T follicular helper cell (primary cell): ENCODE results near the gene PYHIN1.

ENCODE experiments used
- DNase-seq: peaks from one replicate; pipeline ENCODE4 v3.0.0-alpha.2; 2020; ENCODE audit warnings: low read depth
- total RNA-seq, 2 experiments: gene quantifications; one replicate each; lab custom pipeline; 2026; lab: John Stamatoyannopoulos, UW

PYHIN1 gene
- total RNA-seq, result 13.9 to 34.3 reads per million in 2 experiments

DNA sequence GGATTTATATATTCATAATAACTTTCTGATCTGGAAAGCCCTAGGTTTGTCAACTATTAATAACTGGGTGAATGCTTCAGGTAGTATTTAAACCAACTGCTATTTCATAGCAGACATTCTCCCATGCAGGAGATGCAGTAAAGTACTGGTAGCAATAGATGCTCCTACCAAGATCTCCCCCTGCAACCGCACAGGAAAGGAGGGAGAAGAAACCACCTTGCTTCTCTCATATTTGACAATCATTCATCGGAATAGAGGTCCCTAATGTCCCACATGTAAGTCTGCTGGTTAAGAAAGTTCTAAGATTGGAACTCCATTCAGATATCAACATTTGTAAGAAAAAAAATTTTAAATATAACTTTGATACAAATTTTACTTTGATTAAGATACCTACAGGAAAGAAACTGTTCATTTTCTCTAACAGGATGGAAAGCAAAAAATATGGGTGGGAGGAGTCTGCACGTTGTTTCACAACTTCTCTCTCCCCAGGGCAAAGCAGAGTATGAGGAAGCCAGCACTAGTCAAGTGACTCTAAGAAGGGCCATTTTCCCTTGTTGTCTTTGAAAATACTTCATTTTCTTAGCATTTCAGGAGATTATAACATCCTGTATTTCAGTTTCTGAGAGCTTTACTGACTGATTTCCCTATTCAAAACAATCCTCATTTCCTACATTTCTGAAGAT is at the start of gene PYHIN1:
TSS of gene PYHIN1 (plus strand) at position 498 of the 683 bp plus-strand sequence. CDS start 5,359 bp downstream, outside the sequence.
- peak; percentile 10 for DNase-seq

DNA sequence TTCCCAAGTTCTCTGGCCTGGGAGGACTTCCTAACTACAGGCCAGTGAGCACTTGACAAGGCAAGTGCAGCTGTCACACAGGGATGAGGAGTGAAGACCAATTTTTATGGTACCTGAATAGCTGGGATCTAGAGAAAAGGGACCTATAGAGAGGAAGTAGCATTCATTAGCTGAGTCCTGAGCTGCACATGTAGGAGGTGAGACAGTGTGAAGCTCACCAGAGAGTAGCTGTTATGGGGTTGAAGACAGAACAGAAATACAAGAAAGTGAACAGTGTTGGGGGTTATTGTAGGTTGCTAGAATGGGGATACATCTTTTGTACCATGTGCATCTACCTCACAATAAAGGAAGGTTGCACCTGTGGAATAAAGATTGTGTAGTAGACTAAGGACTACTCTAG is 37.7 kb upstream of the PYHIN1 start:
- no peak for DNase-seq

GRCh38 chr1:158898722-158899121 is 32.6 kb upstream of the PYHIN1 start:
- no peak for DNase-seq

DNA sequence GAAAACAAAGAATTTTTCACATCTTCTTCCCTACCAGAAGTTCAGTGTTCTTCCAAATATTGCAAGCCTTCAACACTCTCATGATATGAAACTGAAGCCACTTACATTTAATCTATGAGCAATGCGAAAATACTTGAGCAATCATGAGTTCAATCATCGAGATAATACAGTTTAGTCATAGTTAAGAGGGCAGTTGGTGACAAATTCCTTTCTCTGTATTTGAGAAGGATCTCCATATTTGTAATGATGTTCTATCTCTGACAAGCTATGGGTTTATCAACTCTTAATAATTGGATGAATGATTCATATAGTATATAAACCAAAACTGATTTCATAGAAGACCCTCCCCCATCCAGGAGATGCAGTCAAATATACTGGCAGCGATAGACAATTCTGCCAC is 29.7 kb upstream of the PYHIN1 start:
- DNase-seq, result no peak

DNA sequence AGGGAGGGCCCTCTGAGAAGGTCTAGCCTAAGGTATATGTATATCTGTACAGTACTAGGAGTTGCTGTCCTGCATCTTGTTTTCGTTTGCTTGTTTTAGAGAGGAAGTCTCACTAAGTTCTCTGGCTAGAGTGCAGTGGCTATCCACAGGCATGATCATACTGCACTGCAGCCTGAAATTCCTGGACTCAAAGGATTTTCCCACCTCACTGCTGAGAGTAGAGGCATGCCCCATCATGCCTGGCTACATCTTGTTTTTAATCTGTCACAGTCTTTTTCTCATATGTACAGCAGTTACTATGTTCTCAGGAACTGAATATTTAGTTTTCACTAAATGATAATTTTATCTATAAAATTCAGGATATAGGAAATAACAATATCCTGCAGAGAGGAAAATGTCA is 15.3 kb upstream of the PYHIN1 start:
- no peak for DNase-seq

GRCh38 chr1:158924677-158925076 is 6.7 kb upstream of the PYHIN1 start:
- no peak for DNase-seq

DNA sequence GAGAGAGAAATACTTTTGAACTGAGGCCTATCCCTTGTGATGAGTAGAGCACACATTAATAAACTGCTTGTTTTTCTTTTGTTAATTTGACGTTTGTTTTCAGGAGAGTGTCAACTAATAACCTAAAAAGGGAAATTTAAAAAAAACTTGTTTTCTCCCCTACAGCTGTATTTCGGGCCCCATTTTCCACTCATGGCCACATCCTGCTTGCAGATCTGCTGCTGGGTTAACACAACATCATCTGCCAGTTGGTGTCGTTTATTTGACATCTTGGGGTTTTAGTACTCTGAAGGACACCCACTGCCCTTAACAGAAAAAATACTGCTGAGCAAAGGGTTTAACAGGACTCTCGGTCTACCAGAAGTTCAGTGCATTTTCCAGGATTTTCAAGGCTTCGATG is 848 bp upstream of the PYHIN1 start:
- DNase-seq, result peak; percentile 27

- no peak for DNase-seq
Observed at GRCh38 chr1:158932171-158932570, 819 bp downstream of the PYHIN1 start.

DNA sequence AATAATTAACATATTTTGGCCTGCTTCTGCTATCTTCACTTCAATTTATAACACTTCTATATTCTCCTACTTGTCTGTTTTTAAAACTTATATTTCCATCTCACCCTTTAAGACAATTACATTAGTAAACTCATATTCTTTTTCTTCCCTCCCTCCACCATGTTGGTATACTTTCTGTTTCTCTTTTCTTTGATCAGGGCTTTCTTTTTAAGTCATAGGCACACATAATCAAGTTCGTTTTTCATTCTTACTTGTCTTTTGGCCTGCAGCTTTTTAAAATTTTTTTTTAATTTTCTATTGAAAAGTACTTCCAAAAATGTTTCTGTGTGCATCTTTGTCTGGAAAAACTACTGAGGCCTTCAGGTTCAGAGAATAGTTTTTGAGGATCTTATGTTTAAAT is 2.3 kb downstream of the PYHIN1 start:
- DNase-seq, result no peak

- no peak for DNase-seq
Observed at GRCh38 chr1:158939180-158939579, 7.8 kb downstream of the PYHIN1 start.

GRCh38 chr1:158941317-158941716 is 10.0 kb downstream of the PYHIN1 start:
- no peak for DNase-seq

- DNase-seq, result no peak
Observed at GRCh38 chr1:158942490-158942889, 11.1 kb downstream of the PYHIN1 start.

- no peak for DNase-seq
Observed at GRCh38 chr1:158943059-158943458, 11.7 kb downstream of the PYHIN1 start.

- DNase-seq, result no peak
Observed at GRCh38 chr1:158945061-158945460, 13.7 kb downstream of the PYHIN1 start.

- no peak for DNase-seq
Observed at GRCh38 chr1:158946785-158947184, 15.4 kb downstream of the PYHIN1 start.

DNA sequence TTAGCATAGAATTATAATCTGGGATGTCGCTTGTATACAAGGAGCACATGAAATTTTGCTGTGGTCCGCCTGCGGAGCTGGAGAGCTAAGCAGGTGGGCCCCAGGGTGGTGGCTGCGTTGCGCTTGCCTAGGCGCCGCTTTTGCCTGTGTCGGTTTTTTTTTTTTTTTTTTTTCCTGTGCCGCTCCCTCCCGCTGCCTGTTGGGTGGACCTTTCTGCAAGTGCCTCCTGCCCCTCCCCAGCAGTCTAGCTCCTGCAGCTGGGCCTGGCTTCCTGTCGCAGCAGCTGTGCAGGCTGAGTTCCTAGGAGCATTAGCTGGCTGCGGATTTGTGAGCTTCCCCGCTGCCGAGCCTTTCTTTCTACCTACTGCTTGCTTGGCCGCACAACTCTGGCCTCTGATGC is 20.6 kb downstream of the PYHIN1 start:
- DNase-seq, result no peak

DNA sequence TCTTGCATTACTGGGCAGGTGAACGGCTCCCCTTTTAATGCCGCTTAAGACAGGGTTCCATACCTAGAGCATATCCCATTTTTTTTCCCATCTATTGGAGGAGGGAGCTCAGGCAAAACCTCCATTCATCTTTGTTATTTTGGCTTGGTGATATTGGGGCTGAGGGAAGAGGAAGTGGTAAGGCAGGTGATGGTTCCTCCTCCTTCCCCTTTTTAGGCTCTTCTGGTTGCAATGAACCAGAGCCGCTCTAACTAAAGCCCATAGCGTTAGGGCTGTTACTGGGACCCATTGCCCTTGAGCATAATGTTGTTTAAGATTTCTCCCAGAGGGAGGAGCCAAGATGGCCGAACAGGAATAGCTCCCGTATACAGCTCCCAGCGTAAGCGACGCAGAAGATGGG is 21.1 kb downstream of the PYHIN1 start:
- no peak for DNase-seq

DNA sequence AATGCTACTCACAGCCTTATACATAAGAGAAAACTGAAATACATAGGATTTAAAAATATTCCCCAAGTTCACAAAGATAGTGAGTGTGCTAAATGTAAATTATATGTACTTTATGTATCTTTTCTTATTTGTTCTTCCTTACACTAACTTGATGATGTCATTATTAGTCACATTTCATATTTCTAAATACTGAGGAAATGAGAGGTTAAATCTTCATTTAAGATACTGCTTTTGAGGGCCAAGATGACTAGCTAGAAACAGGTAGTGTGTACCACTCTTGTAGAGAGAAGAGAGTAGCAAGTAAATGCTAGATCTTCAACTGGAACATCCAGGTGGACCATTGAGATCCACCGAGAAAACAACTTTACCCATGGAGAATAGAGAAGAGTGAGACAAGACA is 29.8 kb downstream of the PYHIN1 start:
- no peak for DNase-seq

DNA sequence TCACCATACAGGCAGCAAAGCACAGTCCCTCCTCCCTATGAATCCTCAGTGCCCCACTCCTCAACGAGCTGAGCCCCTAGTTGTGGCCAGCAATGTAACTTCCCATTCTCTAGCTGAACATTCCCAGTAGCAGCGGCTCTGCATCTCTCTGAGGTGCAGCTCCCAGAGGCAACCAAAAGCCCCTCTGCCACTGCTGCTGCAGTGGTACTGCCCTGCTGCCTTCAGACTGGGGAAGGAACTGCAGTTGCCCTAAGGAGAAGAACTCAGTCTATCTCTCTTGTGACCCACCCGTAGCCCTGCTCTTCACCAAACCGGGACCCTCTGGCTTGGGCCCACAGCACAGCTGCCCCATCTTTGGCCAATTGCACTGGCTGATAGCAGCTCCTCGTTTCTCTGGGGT is 31.6 kb downstream of the PYHIN1 start:
- no peak for DNase-seq

GRCh38 chr1:158969166-158969565 is 37.8 kb downstream of the PYHIN1 start:
- no peak for DNase-seq

DNA sequence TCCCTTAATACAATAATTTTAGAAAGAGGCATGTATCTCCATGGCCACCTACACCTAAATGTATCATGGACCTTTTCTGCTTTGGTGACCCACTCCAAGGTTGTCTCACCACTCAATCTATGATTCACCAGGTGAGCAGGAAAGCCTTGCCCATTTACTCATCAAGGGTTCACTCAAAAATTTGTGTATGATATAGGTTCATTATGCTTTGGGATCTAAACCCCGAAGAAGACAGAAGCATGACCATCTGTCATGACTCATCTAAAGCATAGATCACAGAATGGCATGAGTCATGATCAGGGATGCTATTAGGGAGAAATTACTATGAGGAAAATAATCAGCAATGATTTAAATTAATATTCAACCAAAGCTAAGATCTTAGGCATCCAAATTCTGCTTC is 38.5 kb downstream of the PYHIN1 start:
- DNase-seq, result no peak

GRCh38 chr1:158972841-158973240 is 41.5 kb downstream of the PYHIN1 start:
- no peak for DNase-seq

- DNase-seq, result no peak
Observed at GRCh38 chr1:158976219-158976618, 44.9 kb downstream of the PYHIN1 start.

DNA sequence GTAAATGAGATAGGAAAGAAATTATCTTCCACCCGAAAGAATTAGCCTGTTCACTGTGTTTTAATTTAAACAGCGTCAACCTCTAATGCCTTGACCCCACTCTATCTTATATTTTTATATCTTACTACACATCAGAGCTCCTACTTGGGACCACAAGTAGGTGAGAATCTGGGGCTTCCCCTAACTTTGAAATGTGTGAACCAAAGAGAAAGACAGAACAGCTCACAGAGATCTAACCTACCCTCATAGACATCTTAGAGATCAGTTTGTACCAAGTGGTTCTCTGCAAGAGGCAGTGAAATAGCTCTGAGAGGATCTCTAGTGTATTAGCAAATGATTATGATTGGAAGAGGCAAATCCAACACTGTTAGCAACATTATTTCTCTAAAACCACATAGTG is 47.4 kb downstream of the PYHIN1 start:
- DNase-seq, result no peak
